Natural killer cell (primary cell): ENCODE results near the gene CAMTA1. TPM values are rescaled to one million over a fixed set of nuclear protein-coding genes. Genes with fewer than 3 reads are reported as not detected.

Experiments used
- ATAC-seq, 3 donors: fragments of 150-1000 bp in 2 of 3; fragments of 200-7000 bp in 1 of 3; cut with Tn5 transposase; 1 replicate in 1 of 3; 2 replicates in 2 of 3; pipeline ENCODE4 v1.10.0; 2021; ENCODE audit warnings: mild to moderate bottlenecking in 2 of 3, moderate library complexity in 2 of 3
- DNase-seq, 2 donors: peaks; one replicate each; pipeline versions ENCODE4 v3.0.0 to v3.0.0-alpha.2; 2013 to 2021; ENCODE audit warnings: mixed read lengths in 1 of 2
- H3K27ac ChIP-seq: one replicate; pipeline ENCODE4 v1.5.1; 2013; ENCODE audit warnings: mild to moderate bottlenecking, low read length
- H3K27me3 ChIP-seq: one replicate; pipeline ENCODE4 v1.6.1; 2013; ENCODE audit warnings: low read length; ENCODE audit not compliant: control insufficient read depth, insufficient read depth
- H3K36me3 ChIP-seq: one replicate; pipeline ENCODE4 v1.6.1; 2013; ENCODE audit warnings: low read length; ENCODE audit not compliant: control insufficient read depth, insufficient read depth
- H3K4me1 ChIP-seq: one replicate; pipeline ENCODE4 v1.6.1; 2013; ENCODE audit warnings: low read length; ENCODE audit not compliant: control insufficient read depth, insufficient read depth
- H3K4me3 ChIP-seq: one replicate; pipeline ENCODE4 v1.5.1; 2013; ENCODE audit warnings: low read length
- H3K9me3 ChIP-seq: one replicate; pipeline ENCODE4 v1.6.1; 2013; ENCODE audit warnings: low read length; ENCODE audit not compliant: control insufficient read depth, insufficient read depth
- H3K27ac Mint-ChIP-seq, 2 donors: one replicate each; pipeline ENCODE4 v1.8.0; 2022; ENCODE audit warnings: mild to moderate bottlenecking in 2 of 2, mixed read lengths in 2 of 2, moderate library complexity in 1 of 2
- H3K27me3 Mint-ChIP-seq, 2 donors: one replicate each; pipeline ENCODE4 v1.8.0; 2022; ENCODE audit warnings: low read depth in 2 of 2, mixed read lengths in 2 of 2
- H3K36me3 Mint-ChIP-seq: one replicate; pipeline ENCODE4 v1.8.0; 2022; ENCODE audit warnings: mixed read lengths
- H3K4me1 Mint-ChIP-seq, 2 donors: one replicate each; pipeline ENCODE4 v1.8.0; 2022; ENCODE audit warnings: mixed read lengths in 2 of 2
- H3K4me3 Mint-ChIP-seq: one replicate; pipeline ENCODE4 v1.8.0; 2022; ENCODE audit warnings: mild to moderate bottlenecking, moderate library complexity, mixed read lengths
- H3K9me3 Mint-ChIP-seq, 2 donors: one replicate each; pipeline ENCODE4 v1.8.0; 2022; ENCODE audit warnings: mixed read lengths in 2 of 2
- CTCF ChIP-seq: fragments of 200-600 bp; IDR thresholded peaks from one replicate; pipeline ENCODE4 v1.8.0; 2022; ENCODE audit warnings: antibody characterized with exemption
- WGBS: methylation state at CpG from one replicate; pipeline ENCODE4 v1.1.7; 2013; ENCODE audit warnings: missing lambda C conversion rate; ENCODE audit not compliant: insufficient coverage; 5-methylcytosine and 5-hydroxymethylcytosine counted together
- intact Hi-C: fragments of 100-400 bp; cut with micrococcal nuclease; formaldehyde crosslinking; loops from one replicate; pipeline ENCODE4 v1.14.2; 2022
- total RNA-seq, 4 donors: library from RNA; stranded (reverse); fragments of 120-200 nt in 1 of 4; gene quantifications; one replicate each; pipeline versions ENCODE4 v1.2.3 to v1.2.4, GENCODE V29; 2013 to 2022

The CAMTA1 gene
- total RNA-seq, 3 donors from 2014 or later (not counting 1 experiment from before 2014, with no cell fraction given) = 40.6 to 53.3 (median 44.9) TPM

GRCh38 chr1:7478809-7479499, 693.7 kb downstream of the CAMTA1 start:
- 73% methylated on average over 13 of the region's 14 CpGs for WGBS
- H3K9me3 ChIP-seq = no peaks in the 10 kb centered on the region
- Mint-ChIP-seq H3K27me3 (no peaks in the 10 kb centered on the region), H3K4me1 (no peaks in the 10 kb centered on the region), H3K4me3 (no peak overlapping the region), H3K27ac (no peak overlapping the region), H3K36me3 (no peaks in the 10 kb centered on the region), H3K9me3 (no peaks in the 10 kb centered on the region)
- intact Hi-C loops = no loop called here
- no peaks in the 10 kb centered on the region for H3K36me3 ChIP-seq
- ATAC-seq = no peak
- DNase-seq = no peak
- TF ChIP-seq CTCF = no peak
- no peak overlapping the region for H3K4me3 ChIP-seq
- no peaks in the 10 kb centered on the region for H3K4me1 ChIP-seq
- no peak overlapping the region for H3K27ac ChIP-seq
- H3K27me3 ChIP-seq = no peaks in the 10 kb centered on the region

- H3K4me1 ChIP-seq = no peaks in the 10 kb centered on the region
- no peak overlapping the region for H3K4me3 ChIP-seq
- DNase-seq (no peak), ATAC-seq (no peak)
- H3K36me3 ChIP-seq = no peaks in the 10 kb centered on the region
- Mint-ChIP-seq H3K36me3 (no peaks in the 10 kb centered on the region), H3K27ac (no peak overlapping the region), H3K27me3 (no peaks in the 10 kb centered on the region), H3K4me1 (no peaks in the 10 kb centered on the region), H3K4me3 (no peak overlapping the region), H3K9me3 (no peaks in the 10 kb centered on the region)
- intact Hi-C loops = no loop called here
- no peaks in the 10 kb centered on the region for H3K9me3 ChIP-seq
- no peak for TF ChIP-seq CTCF
- no peak overlapping the region for H3K27ac ChIP-seq
- H3K27me3 ChIP-seq = no peaks in the 10 kb centered on the region
- WGBS = 93% methylated on average over 3 of the region's 3 CpGs
Observed at GRCh38 chr1:7479571-7479970, 694.3 kb downstream of the CAMTA1 start.

GRCh38 chr1:7481194-7481593, 695.9 kb downstream of the CAMTA1 start:
- Histone ChIP-seq H3K36me3 (no peaks in the 10 kb centered on the region), H3K9me3 (no peaks in the 10 kb centered on the region), H3K27me3 (no peaks in the 10 kb centered on the region), H3K27ac (no peak overlapping the region), H3K4me3 (no peak overlapping the region), H3K4me1 (no peaks in the 10 kb centered on the region)
- intact Hi-C loops = no loop called here
- no peaks in the 10 kb centered on the region for H3K9me3 Mint-ChIP-seq
- no peaks in the 10 kb centered on the region for H3K4me1 Mint-ChIP-seq
- WGBS = 66% methylated on average over 3 of the region's 3 CpGs
- DNase-seq = no peak
- H3K4me3 Mint-ChIP-seq = no peak overlapping the region
- TF ChIP-seq CTCF = no peak
- H3K27ac Mint-ChIP-seq = no peak overlapping the region
- H3K27me3 Mint-ChIP-seq = no peaks in the 10 kb centered on the region
- H3K36me3 Mint-ChIP-seq = no peaks in the 10 kb centered on the region
- no peak for ATAC-seq

- ATAC-seq = no peak
- Histone ChIP-seq H3K9me3 (no peaks in the 10 kb centered on the region), H3K4me3 (no peak overlapping the region), H3K36me3 (no peaks in the 10 kb centered on the region), H3K27ac (no peak overlapping the region), H3K27me3 (no peaks in the 10 kb centered on the region), H3K4me1 (no peaks in the 10 kb centered on the region)
- Mint-ChIP-seq H3K27me3 (no peaks in the 10 kb centered on the region), H3K36me3 (no peaks in the 10 kb centered on the region), H3K27ac (no peak overlapping the region), H3K4me3 (no peak overlapping the region), H3K9me3 (no peaks in the 10 kb centered on the region), H3K4me1 (no peaks in the 10 kb centered on the region)
- 90% methylated on average over 6 of the region's 6 CpGs for WGBS
- no peak for DNase-seq
- no peak for TF ChIP-seq CTCF
- intact Hi-C loops = no loop called here
Observed at GRCh38 chr1:7482077-7482476, 696.8 kb downstream of the CAMTA1 start.
